H1 (cell line): Measurements from ENCODE around the gene CAPZB. TPM values are rescaled to one million over a fixed set of nuclear protein-coding genes. Genes with fewer than 3 reads are reported as not detected.

ENCODE experiments used
- CTCF ChIA-PET: fragments of 300-600 bp; sonication (Branson Sonifier 250); formaldehyde crosslinking; loops from one replicate; lab custom pipeline; 2021; ENCODE audit not compliant: partially characterized antibody; lab: Charles Lee
- POLR2A ChIA-PET: fragments of 300-600 bp; sonication (Branson Sonifier 250); formaldehyde crosslinking; loops from one replicate; lab custom pipeline; 2021; ENCODE audit warnings: inconsistent platforms; ENCODE audit not compliant: partially characterized antibody; lab: Charles Lee
- DNase-seq, 2 experiments: peaks; one replicate each; pipeline versions ENCODE4 v3.0.0 to v3.0.0-alpha.2; 2010 to 2022; ENCODE audit warnings: low spot score in 2 of 2, low read depth in 1 of 2, mixed read lengths in 1 of 2
- FAIRE-seq: peaks from 2 replicates; lab custom pipeline; 2011; peaks lifted over from hg19 to GRCh38; lab: Jason Lieb, UNC
- H2AFZ ChIP-seq: 2 replicates; pipeline ENCODE4 v1.8.1; 2012; ENCODE audit warnings: low read length, inconsistent platforms
- H2AK5ac ChIP-seq: 2 replicates; pipeline ENCODE4 v1.6.1; 2013; ENCODE audit warnings: low read depth, low read length
- H2BK120ac ChIP-seq: replicated peaks from 2 replicates; pipeline ENCODE3; 2013; ENCODE audit warnings: low read depth, low read length, inconsistent platforms
- H2BK12ac ChIP-seq: 2 replicates; pipeline ENCODE4 v1.6.1; 2013; ENCODE audit warnings: low read depth, low read length
- H2BK15ac ChIP-seq: 2 replicates; pipeline ENCODE4 v1.6.1; 2013; ENCODE audit warnings: low read length
- H2BK20ac ChIP-seq: 2 replicates; pipeline ENCODE4 v1.6.1; 2013; ENCODE audit warnings: low read length
- H2BK5ac ChIP-seq: 2 replicates; pipeline ENCODE4 v1.6.1; 2013; ENCODE audit warnings: low read depth, low read length
- H3K14ac ChIP-seq: 2 replicates; pipeline ENCODE4 v1.6.1; 2013; ENCODE audit warnings: inconsistent platforms; ENCODE audit not compliant: insufficient read length
- H3K18ac ChIP-seq: 2 replicates; pipeline ENCODE4 v1.6.1; 2013; ENCODE audit warnings: low read length; ENCODE audit errors: extremely low read depth
- H3K23ac ChIP-seq: 2 replicates; pipeline ENCODE4 v1.6.1; 2013; ENCODE audit warnings: inconsistent platforms; ENCODE audit not compliant: insufficient read length
- H3K23me2 ChIP-seq: 2 replicates; pipeline ENCODE4 v1.6.1; 2013; ENCODE audit warnings: low read depth, low read length
- H3K27ac ChIP-seq: 2 replicates; pipeline ENCODE4 v1.6.1; 2011; ENCODE audit warnings: low read depth, low read length, inconsistent platforms
- H3K27me3 ChIP-seq, 4 experiments: replicated peaks in 1 of 4; 1 replicate in 1 of 4; 2 replicates in 3 of 4; pipeline versions ENCODE4 v1.6.1 to v1.8.1; 2011 to 2013; ENCODE audit warnings: low read length in 3 of 4, mild to moderate bottlenecking in 3 of 4, inconsistent platforms in 2 of 4, mixed read lengths in 2 of 4, moderate library complexity in 1 of 4; ENCODE audit not compliant: control insufficient read depth in 3 of 4, insufficient read depth in 3 of 4; ENCODE audit errors: extremely low read depth in 1 of 4
- H3K36me3 ChIP-seq, 4 experiments: 2 replicates each; pipeline versions ENCODE4 v1.6.1 to v1.8.1; 2011 to 2013; ENCODE audit warnings: mild to moderate bottlenecking in 4 of 4, low read length in 3 of 4, moderate library complexity in 2 of 4, control low read depth in 1 of 4, inconsistent platforms in 1 of 4; ENCODE audit not compliant: insufficient read depth in 4 of 4, control insufficient read depth in 2 of 4
- H3K4ac ChIP-seq: replicated peaks from 2 replicates; pipeline ENCODE3; 2013; ENCODE audit warnings: low read length, low read depth, mixed read lengths, inconsistent platforms; ENCODE audit not compliant: insufficient read length
- H3K4me1 ChIP-seq, 4 experiments: replicated peaks in 1 of 4; 1 replicate in 1 of 4; 2 replicates in 3 of 4; pipeline versions ENCODE4 v1.6.1 to v1.8.1; 2011 to 2013; ENCODE audit warnings: low read length in 3 of 4, inconsistent platforms in 2 of 4, mixed read lengths in 1 of 4; ENCODE audit not compliant: insufficient read depth in 4 of 4, control insufficient read depth in 3 of 4
- H3K4me2 ChIP-seq, 2 experiments: 2 replicates each; pipeline versions ENCODE4 v1.6.1 to v1.8.1; 2011 to 2013; ENCODE audit warnings: low read depth in 2 of 2, low read length in 2 of 2, control low read depth in 1 of 2, inconsistent platforms in 1 of 2, mild to moderate bottlenecking in 1 of 2; ENCODE audit not compliant: insufficient read depth in 1 of 2
- H3K4me3 ChIP-seq, 4 experiments: fragments of 200-600, 300-600 bp in 1 of 4; sonication (generic), shearing (Covaris generic), sonication (Bioruptor Twin) in 1 of 4; 2 replicates each; pipeline versions ENCODE4 v1.5.1 to v1.8.1; 2011 to 2016; ENCODE audit warnings: low read length in 4 of 4, low read depth in 3 of 4, control low read depth in 2 of 4, inconsistent platforms in 2 of 4, mild to moderate bottlenecking in 2 of 4, mixed read lengths in 1 of 4, moderate library complexity in 1 of 4; ENCODE audit not compliant: insufficient read depth in 2 of 4; ENCODE audit errors: extremely low read depth in 1 of 4
- H3K56ac ChIP-seq: replicated peaks from 2 replicates; pipeline ENCODE3; 2013; ENCODE audit warnings: low read depth, mild to moderate bottlenecking, mixed read lengths, low read length, inconsistent platforms; ENCODE audit not compliant: insufficient read length
- H3K79me1 ChIP-seq: 2 replicates; pipeline ENCODE4 v1.6.1; 2013; ENCODE audit warnings: low read depth, low read length, control low read depth
- H3K79me2 ChIP-seq, 2 experiments: 2 replicates each; pipeline versions ENCODE4 v1.6.1 to v1.8.1; 2012 to 2013; ENCODE audit warnings: low read length in 2 of 2, mild to moderate bottlenecking in 2 of 2, inconsistent platforms in 1 of 2; ENCODE audit not compliant: insufficient read depth in 2 of 2, control insufficient read depth in 1 of 2
- H3K9ac ChIP-seq, 4 experiments: replicated peaks in 1 of 4; 1 replicate in 1 of 4; 2 replicates in 3 of 4; pipeline versions ENCODE4 v1.6.1 to v1.8.1; 2011 to 2013; ENCODE audit warnings: low read depth in 3 of 4, low read length in 3 of 4, control low read depth in 2 of 4, mild to moderate bottlenecking in 2 of 4, moderate library complexity in 2 of 4, inconsistent platforms in 1 of 4; ENCODE audit errors: extremely low read depth in 1 of 4
- H3K9me3 ChIP-seq, 2 experiments: 2 replicates each; pipeline versions ENCODE4 v1.6.1 to v1.8.1; 2012 to 2013; ENCODE audit warnings: mild to moderate bottlenecking in 2 of 2, moderate library complexity in 2 of 2, control low read depth in 1 of 2, inconsistent platforms in 1 of 2, low read depth in 1 of 2, low read length in 1 of 2, mixed read lengths in 1 of 2; ENCODE audit not compliant: insufficient read depth in 2 of 2
- H4K20me1 ChIP-seq, 2 experiments: replicated peaks in 1 of 2; 2 replicates each; pipeline versions ENCODE3 to v1.8.1; 2011 to 2013; ENCODE audit warnings: inconsistent platforms in 2 of 2, low read length in 2 of 2, mild to moderate bottlenecking in 1 of 2; ENCODE audit not compliant: insufficient read depth in 2 of 2, control insufficient read depth in 1 of 2
- H4K5ac ChIP-seq: 2 replicates; pipeline ENCODE4 v1.6.1; 2013; ENCODE audit warnings: low read length, low read depth, mixed read lengths, inconsistent platforms; ENCODE audit not compliant: insufficient read length
- H4K8ac ChIP-seq: 2 replicates; pipeline ENCODE4 v1.8.0; 2013; ENCODE audit warnings: mild to moderate bottlenecking, moderate library complexity, low read length, inconsistent platforms; ENCODE audit not compliant: insufficient read depth; ENCODE audit errors: extremely low read depth
- H4K91ac ChIP-seq: replicated peaks from 2 replicates; pipeline ENCODE3; 2013; ENCODE audit warnings: low read length, mixed read lengths, inconsistent platforms; ENCODE audit not compliant: insufficient read length
- BACH1 ChIP-seq: IDR thresholded peaks from 2 replicates; pipeline ENCODE4 v1.6.1; 2012; ENCODE audit warnings: low read length, improper control_type of control experiment
- CHD1 ChIP-seq: IDR thresholded peaks from 2 replicates; pipeline ENCODE4 v1.6.1; 2012; ENCODE audit warnings: low read depth, low read length, improper control_type of control experiment
- EZH2 ChIP-seq: fragments of 200-600 bp; sonication (generic); IDR thresholded peaks from 2 replicates; pipeline ENCODE4 v1.7.1; 2012; ENCODE audit warnings: low read depth, mild to moderate bottlenecking, moderate library complexity, low read length, inconsistent platforms; ENCODE audit not compliant: severe bottlenecking
- HDAC6 ChIP-seq: IDR thresholded peaks from one replicate; pipeline ENCODE4 v1.7.1; 2012; ENCODE audit warnings: low read depth, mild to moderate bottlenecking, inconsistent platforms, low read length, moderate library complexity
- JUN ChIP-seq: IDR thresholded peaks from 2 replicates; pipeline ENCODE4 v1.6.1; 2011; ENCODE audit warnings: low read depth, mild to moderate bottlenecking, improper control_type of control experiment, low read length
- JUND ChIP-seq: IDR thresholded peaks from 2 replicates; pipeline ENCODE4 v1.6.1; 2011; ENCODE audit warnings: mild to moderate bottlenecking, improper control_type of control experiment, low read length
- POLR2AphosphoS5 ChIP-seq: IDR thresholded peaks from 2 replicates; pipeline ENCODE4 v1.6.1; 2011; ENCODE audit warnings: low read depth, low read length
- SRF ChIP-seq: IDR thresholded peaks from 2 replicates; pipeline ENCODE4 v1.6.1; 2011; ENCODE audit warnings: mild to moderate bottlenecking, low read depth, low read length, moderate library complexity
- TAF1 ChIP-seq: IDR thresholded peaks from 2 replicates; pipeline ENCODE4 v1.6.1; 2011; ENCODE audit warnings: mild to moderate bottlenecking, low read depth, low read length
- WGBS, 2 experiments: shearing (Covaris generic) in 1 of 2; methylation state at CpG; one replicate each; pipeline versions ENCODE4 v1.1.6 to v1.1.7; 2013 to 2015; ENCODE audit warnings: low lambda C conversion rate in 2 of 2, mixed read lengths in 2 of 2, inconsistent platforms in 1 of 2, low coverage in 1 of 2, missing lambda C conversion rate in 1 of 2; ENCODE audit not compliant: insufficient replicate concordance in 2 of 2, insufficient coverage in 1 of 2, insufficient read length in 1 of 2; ENCODE audit errors: extremely low coverage in 1 of 2, missing lambda C conversion rate in 1 of 2; 5-methylcytosine and 5-hydroxymethylcytosine counted together
- polyA plus RNA-seq, 7 experiments: library from polyadenylated mRNA; depleted of rRNA in 3 of 7; stranded (reverse) in 5 of 7; unstranded in 2 of 7; fragments of >200 nt in 5 of 7; fragments of 200-250 nt in 2 of 7; gene quantifications; 1 replicate in 5 of 7; 2 replicates in 1 of 7; 4 replicates in 1 of 7; pipeline versions ENCODE4 v1.2.1 to v1.2.3, GENCODE V29; 2011 to 2013; ENCODE audit warnings: missing spikeins in 2 of 7, mixed read lengths in 2 of 7
- total RNA-seq: library from RNA; stranded (reverse); fragmentation: NEBNext Ultra II Directional; extraction: Animal tissue kit (Norgen Biotek cat#: 25700); gene quantifications from 2 replicates; pipeline ENCODE4 v1.2.1, GENCODE V29; 2021
- TF ChIP-seq, protein P1 (sequence below), 3 experiments: IDR thresholded peaks; 1 replicate in 2 of 3; 2 replicates in 1 of 3; pipeline versions ENCODE4 v1.5.1 to v1.6.1; 2011; ENCODE audit warnings: low read length in 3 of 3, mild to moderate bottlenecking in 3 of 3, inconsistent platforms in 2 of 3, low read depth in 1 of 3, moderate library complexity in 1 of 3; ENCODE audit not compliant: insufficient read depth in 1 of 3; ENCODE audit errors: control extremely low read depth in 1 of 3
- TF ChIP-seq, protein P2 (sequence below): IDR thresholded peaks from 2 replicates; pipeline ENCODE4 v1.6.1; 2011; ENCODE audit warnings: low read length, improper control_type of control experiment

CAPZB gene
- total and polyA plus RNA-seq, 2 of the 8 experiments (the other 6 are each of a cell fraction or from before 2014, with no cell fraction given) = 162 to 371 TPM

DNA sequence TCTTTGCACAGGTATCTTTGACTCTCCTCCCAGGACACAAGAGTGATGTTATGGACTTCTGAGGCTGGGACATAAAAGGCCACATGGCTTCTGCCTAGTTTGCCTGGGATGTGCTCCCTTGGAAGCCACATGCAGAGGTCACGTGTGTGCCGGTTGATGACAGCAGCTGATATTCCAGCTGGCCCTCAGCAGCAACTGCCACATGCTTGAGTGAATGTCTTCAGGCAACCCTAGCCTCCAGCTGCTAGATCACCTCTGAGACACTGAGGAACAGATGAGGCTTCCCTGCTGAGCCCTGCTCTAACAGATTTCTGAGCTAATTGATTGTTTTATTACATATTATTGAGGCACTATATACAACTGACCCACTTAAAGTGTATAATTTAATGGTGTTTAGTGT is 185.1 kb downstream of the CAPZB start:
- Histone ChIP-seq H3K23ac (no peak overlapping the region), H3K27me3 (no peaks in the 10 kb centered on the region), H4K8ac (no peak overlapping the region), H2BK12ac (no peak overlapping the region), H3K36me3 (peaks cover 1 to 13% (median 6%) of the 10 kb centered on the region in 4 experiments; a peak in 6 of 8 replicates), H3K4me3 (no peak overlapping the region), H3K4me2 (no peak overlapping the region), H2BK15ac (no peak overlapping the region), H2BK120ac (no peak overlapping the region), H3K14ac (no peak overlapping the region), H3K79me2 (no peaks in the 10 kb centered on the region), H3K23me2 (no peaks in the 10 kb centered on the region), H2BK5ac (no peak overlapping the region), H3K27ac (no peak overlapping the region), H3K4me1 (no peaks in the 10 kb centered on the region), H3K79me1 (no peaks in the 10 kb centered on the region), H3K4ac (no peak overlapping the region), H3K9ac (no peak overlapping the region), H4K91ac (no peak overlapping the region), H2AFZ (no peak overlapping the region), H3K18ac (no peak overlapping the region), H4K5ac (no peak overlapping the region), H2AK5ac (no peak overlapping the region), H3K9me3 (peaks cover 7 to 10% of the 10 kb centered on the region in 2 experiments), H4K20me1 (no peaks in the 10 kb centered on the region), H2BK20ac (no peak overlapping the region), H3K56ac (no peak overlapping the region)
- 96% methylated on average over 2 of the region's 2 CpGs; no CpG with 5 or more reads in 1 of the 2 experiments for WGBS, 2 experiments
- ChIA-PET CTCF (no interaction called here), POLR2A (no interaction called here)
- DNase-seq = no peak
- FAIRE-seq = no peak
- TF ChIP-seq HDAC6 (no peak), TAF1 (no peak), JUN (no peak), EZH2 (no peak), POLR2AphosphoS5 (no peak), BACH1 (no peak), CHD1 (no peak), JUND (no peak), SRF (no peak)
- TF ChIP-seq, protein P1, sequence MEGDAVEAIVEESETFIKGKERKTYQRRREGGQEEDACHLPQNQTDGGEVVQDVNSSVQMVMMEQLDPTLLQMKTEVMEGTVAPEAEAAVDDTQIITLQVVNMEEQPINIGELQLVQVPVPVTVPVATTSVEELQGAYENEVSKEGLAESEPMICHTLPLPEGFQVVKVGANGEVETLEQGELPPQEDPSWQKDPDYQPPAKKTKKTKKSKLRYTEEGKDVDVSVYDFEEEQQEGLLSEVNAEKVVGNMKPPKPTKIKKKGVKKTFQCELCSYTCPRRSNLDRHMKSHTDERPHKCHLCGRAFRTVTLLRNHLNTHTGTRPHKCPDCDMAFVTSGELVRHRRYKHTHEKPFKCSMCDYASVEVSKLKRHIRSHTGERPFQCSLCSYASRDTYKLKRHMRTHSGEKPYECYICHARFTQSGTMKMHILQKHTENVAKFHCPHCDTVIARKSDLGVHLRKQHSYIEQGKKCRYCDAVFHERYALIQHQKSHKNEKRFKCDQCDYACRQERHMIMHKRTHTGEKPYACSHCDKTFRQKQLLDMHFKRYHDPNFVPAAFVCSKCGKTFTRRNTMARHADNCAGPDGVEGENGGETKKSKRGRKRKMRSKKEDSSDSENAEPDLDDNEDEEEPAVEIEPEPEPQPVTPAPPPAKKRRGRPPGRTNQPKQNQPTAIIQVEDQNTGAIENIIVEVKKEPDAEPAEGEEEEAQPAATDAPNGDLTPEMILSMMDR (IDR thresholded peaks at IDR 0.05; ENCODE audit: control extremely low read depth in 1 of 3, insufficient read depth in 1 of 3, low read depth in 1 of 3, low read length in 3 of 3) = no peak
- TF ChIP-seq, protein P2, sequence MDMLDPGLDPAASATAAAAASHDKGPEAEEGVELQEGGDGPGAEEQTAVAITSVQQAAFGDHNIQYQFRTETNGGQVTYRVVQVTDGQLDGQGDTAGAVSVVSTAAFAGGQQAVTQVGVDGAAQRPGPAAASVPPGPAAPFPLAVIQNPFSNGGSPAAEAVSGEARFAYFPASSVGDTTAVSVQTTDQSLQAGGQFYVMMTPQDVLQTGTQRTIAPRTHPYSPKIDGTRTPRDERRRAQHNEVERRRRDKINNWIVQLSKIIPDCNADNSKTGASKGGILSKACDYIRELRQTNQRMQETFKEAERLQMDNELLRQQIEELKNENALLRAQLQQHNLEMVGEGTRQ = no peak
